HG02970 (cell line): Measurements from ENCODE around the gene ALDH1B1.

Experiments
- ATAC-seq: cut with Tn5 transposase; IDR thresholded peaks from one replicate; pipeline ENCODE4 v1.9.1; 2021; ENCODE audit warnings: mild to moderate bottlenecking, moderate library complexity, moderate number of reproducible peaks; ENCODE audit not compliant: unreplicated experiment, low FRiP score

The ALDH1B1 gene

DNA sequence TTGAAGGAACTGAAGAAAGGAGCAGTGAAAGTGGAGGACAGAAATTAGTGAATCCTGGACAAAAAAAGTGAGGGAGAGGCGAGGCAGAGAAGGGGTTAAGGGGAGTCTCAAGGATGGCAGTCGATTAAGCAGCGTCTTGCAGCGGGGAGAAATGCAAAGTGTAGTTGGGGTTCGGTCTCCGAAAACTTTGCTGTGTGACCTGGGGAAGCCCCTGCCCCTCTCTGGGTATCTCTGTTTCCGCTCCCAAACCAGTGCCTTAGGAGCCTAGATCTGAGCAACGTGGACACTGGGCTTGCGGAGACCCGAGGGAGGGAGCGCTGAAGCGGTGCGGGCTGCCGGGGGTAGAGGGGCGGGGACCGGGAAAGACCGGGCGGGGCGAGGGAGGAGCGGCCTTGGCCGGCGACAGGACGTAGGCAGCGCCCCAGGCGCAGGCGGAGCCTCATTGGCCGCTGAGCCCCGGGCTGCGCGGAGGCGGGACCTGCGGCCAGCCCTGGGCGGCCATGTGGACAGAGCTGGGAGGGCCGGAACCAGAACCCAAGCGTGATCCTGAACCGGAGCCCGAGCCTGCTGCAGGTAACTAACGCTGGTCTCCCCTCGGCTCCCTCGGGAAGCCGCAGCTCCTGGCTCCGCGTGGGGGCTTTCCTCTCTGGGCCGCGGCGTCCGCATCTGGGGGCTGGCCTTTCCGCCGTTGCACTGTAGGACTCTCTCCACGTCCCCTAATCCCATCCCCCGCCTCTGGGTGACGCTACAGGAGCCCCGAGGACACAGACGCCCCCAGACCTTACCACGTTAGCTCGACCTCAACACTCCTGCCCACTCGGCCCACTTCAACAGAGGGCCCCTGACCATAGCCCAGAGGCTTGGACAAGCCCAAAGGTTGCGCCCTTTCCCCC, at the start of gene ALDH1B1:
Gene ALDH1B1, plus strand, starts transcription at position 468 of the 893 bp plus-strand sequence. CDS start 3,047 bp downstream, outside the sequence.
- peak; percentile 85 for ATAC-seq

DNA sequence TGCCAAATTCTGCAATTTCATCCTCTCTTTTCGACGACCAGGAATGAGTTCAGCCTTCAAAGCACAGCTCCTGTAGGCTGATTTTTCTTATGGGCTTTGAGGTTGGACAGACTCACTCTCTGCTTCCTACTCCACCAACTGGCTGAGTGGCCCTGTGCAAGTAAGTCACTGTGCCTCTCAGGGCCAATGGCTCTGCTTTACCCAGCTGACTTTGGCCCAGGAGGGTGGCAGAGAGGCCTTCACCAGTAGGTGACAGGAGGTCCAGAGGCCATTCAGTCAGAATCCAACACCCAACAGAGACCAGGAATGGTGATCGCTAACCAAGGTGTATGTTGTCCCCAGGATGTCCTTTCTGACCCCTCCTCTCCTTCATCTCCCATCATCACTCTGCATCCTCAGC, 49.5 kb upstream of the ALDH1B1 start:
- no peak for ATAC-seq

DNA sequence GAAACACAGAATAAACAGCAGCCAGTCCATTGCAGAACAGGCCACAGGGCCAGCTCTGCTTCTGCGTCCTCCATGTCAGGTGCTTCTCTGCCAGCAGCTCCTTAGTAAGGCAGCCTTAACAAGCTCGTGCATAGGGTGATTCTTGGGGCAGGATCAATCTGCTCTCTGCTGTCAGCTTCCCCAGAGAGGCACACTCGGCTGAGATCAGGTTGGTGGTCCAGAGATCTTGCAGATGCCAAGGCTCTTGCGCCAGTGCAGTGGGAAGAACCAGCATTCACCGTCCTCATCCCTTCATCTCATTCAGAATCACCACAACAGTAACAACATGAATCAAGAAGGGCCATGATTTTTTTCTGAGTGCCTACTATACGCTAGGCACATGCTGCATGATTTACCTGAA, 49.0 kb upstream of the ALDH1B1 start:
- ATAC-seq = no peak

DNA sequence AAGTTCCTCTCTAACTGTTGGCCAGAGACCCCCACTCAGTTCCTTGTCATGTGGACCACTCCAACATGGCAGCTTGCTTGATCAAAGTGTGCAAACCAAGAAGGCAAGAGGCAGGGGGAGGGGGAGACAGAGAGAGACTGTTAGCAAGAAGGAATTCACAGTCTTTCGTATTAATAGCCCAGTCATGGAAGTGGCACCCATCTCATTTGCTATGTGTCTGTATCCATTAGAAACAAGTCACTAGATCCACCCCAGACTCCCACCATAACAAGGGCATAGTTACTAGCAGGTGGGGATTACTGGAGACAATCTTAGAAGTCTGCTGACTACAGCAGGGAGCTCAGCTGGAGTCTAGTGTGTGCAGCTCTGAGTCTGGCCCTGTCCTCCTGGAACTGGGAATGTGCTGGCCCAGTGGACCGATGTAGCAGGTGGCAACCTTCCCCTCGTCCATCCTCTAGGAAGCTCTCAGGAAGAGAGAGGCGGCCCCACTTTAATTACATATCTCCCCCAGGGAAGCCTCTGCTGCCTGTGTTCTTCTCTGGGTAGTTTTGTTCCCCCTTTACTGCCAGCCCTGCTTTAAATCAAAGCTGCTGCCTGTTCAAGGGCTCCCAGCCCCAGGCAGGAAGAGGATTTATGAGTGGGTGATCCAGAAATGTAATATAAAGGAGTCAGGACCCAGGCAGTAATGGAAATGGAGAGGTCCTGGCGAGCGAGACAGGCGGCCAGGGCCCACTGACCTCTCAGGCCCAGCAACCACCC, 47.8 kb upstream of the ALDH1B1 start:
- no peak for ATAC-seq

DNA sequence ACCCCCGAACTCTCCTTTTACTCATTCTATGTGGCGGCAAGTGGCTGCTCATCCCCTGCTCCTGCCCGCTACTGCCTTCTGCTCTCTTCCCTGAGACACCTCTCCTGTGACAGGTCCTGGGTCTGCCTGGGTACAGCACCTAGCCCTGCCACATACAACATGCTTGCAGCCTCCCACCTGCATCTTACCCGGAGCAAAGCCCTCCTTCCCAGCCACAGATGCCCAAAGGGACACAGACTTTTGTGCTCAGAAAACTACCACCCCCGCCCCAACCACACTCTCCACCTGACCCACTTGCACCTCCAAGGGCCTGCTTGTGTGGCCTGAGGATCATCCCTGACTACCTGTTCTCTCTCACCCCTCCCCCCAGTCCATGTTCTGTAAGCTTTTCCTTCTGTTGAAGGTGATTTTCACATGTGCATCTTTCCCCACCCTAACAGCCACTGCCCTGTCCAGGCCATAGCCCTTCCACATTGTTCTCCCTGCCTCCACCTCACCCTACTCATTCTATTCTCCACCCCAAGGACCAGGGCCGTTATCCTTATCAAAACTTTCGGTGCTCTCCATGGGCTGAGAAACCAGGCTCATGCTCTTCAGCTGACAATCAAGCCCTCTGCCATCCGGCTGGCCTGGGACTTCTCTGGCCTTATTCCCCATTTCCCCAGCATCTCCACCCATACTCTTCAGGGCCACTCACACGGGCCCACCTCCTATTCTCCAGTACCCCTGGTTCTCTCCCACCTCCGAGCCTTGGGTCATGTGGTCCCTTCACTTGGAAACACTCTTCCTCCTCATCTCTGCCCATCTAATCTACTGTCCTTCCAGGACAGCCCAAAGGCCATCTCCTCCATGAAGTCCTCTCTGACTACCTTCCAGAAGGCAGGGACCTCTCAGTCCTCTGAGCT, 46.4 kb upstream of the ALDH1B1 start:
- ATAC-seq = no peak

DNA sequence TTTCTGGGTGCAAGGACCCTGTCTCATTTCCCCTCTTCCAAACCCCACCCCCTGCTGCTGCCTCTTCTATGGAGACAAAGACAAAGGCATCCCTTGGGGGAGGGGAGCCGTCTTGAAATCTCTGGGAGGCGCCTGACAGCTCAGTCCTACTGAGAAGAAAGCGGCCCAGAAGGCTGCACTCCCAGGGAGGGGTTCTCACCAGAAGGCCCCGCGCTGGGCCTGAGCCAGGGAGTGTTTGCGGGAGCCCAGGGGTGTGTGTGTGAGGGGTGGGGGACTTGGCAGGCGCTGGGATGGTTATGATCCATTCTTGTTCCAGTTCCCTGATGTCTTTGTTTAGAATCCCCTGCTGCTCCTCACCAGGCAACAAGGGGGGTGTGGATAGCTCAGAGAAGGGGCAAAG, 45.7 kb upstream of the ALDH1B1 start:
- ATAC-seq = no peak

DNA sequence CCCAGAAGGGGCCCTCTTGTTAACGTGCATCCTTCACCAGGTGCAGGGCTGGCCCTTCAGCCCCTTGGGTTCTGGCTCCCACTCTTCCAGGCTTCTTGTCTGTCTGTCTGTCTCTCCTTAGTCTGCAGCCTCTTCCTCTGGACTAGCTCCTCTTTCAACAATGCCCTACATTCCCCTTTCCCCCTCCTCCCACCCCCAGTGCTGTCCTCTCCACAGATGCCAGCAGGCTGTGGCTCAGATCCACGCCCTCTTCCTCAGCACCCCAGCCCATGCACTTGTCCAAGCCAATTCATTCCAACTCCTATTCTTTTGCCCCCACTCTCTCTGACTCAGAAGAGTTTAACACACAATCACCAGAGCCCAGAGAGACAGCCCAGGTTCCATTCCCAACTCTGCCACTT, 45.2 kb upstream of the ALDH1B1 start:
- ATAC-seq = no peak

DNA sequence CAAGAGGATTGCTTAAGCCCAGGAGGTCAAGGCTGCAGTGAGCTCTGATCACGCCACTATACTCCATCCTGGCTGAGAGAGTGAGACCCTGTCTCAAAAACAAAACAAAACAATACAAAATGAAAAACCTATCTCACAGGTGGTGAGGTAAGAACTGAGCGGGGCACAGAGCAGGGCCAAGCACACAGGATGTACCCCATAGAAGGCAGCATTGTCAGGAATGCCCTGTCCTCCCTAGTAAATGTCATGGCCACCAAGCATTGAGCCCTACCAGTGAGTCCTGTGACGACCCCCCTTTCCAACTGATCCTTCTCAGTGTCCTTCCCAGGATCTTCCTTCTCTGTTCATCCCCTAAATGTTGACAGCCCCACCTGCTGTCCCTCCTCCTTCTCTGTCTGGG, 44.6 kb upstream of the ALDH1B1 start:
- no peak for ATAC-seq

DNA sequence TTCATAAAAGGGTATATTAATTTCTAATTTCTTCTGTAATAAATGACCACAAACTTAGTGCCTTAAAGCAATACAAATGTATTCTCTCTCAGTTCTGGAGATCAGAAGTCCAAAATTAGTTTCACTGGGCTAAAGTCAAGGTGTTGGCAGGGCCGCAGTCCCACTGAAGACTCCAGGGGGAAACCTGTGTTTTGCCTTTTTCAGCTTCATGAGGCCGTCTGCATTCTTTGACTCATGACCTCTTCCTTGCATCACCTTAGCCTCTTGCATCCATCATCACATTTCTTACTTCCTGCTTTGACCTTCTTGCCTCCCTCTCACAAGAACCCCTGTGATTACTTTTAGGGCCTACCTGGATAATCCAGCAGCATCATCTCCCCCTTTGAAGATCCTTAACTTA, 42.0 kb upstream of the ALDH1B1 start:
- ATAC-seq = no peak

DNA sequence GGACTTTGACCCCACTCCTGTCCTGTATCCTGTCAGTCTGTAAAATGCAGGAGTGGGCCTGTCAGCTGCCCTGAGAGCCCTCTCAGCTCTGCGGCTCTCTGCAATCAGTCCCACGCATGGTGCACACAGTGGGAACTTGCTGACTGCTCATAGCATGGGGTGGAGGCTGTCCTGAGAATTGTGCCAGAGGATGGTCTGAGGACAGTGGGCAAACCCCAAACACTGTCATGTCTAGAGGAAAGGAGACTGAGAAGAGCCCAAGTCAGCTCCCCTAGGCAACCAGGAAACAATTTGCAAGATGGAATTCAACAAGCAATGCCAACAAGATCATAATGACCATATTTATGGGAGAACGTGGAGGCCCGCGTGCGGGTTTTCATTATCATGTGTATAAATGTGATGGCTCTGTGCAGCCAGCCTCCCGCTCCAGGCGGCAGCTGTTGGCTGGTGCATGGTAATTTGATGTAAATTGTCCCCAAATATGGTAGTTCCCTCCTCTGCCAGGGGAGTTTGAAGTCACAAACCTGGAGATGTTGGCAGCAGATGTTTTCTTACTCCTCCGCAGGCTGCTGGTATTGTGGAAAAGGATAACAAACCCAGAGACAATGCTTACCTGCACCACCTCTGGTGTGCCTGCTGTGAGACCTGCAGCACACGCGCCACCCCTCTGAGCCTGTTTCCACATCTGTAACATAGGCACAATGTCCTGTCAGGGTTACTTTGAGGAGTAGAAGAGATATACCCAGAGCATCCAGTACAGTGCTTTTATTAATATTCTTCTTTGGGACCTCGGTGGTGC, 39.8 kb upstream of the ALDH1B1 start:
- no peak for ATAC-seq

DNA sequence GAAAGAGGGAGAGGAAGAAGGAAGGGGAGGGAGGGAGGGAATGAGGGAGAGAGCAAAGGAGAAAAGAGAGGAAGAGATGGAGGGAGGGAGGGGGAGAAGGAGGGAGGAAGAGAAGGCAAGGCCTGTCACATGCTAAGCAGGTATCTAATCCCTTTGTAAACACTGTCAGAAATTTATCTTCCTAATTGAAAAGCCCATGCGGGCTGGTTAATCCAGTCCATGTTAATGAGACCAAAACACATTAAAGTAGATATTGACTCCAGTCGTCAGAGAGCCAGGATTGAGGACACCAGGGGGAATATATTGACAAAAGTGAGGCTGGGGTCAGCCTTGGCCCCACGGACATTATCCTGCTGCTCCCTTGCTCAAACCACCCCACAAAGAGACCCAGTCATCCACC, 37.4 kb upstream of the ALDH1B1 start:
- no peak for ATAC-seq

DNA sequence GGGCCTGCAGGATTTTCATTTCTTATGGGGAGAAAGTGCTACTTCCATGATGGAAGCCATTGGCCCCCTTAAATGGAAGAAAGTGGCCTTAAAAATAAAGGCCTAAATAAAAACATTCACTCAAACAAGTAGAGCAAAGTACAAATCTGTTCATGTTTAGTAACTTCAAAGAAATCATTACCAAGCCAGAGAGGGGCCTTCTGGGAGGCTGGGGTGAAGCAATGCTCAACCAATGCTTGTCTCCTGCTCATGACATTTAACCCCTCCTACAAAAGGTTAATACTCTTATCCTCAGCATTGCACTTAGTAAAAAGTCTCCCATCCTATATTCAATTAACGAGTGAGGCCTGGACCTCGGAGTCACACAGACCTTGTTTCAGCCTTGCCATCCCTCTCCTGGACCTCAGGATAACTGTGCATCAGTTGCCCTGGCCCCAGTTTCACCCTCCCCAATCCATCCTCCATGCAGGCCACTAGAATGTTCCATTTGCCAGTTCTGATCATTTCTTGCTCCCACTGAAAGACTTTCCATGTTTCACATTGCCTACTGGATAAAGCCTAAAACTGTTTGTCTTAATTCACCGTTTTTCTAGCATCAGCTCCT, 36.9 kb upstream of the ALDH1B1 start:
- ATAC-seq = no peak

DNA sequence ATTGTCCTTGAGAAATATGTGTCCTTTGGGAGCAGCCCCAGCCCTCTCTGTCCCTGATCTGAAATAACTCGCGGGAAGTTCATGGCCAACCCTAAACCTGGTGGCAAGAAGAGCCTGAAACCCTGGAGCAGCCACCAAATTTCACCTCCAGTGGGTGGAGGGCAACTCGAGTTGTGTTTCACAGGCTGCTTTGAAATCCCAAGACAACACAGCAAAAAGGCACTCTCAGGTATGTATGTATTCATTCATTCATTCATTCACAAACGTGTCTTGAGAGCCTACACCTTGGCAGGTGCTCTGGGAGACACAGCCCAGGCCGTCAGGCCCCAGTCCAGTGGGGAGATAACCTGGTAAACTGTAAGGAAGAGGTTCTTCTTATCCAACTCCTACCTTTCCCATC, 35.7 kb upstream of the ALDH1B1 start:
- ATAC-seq = no peak

DNA sequence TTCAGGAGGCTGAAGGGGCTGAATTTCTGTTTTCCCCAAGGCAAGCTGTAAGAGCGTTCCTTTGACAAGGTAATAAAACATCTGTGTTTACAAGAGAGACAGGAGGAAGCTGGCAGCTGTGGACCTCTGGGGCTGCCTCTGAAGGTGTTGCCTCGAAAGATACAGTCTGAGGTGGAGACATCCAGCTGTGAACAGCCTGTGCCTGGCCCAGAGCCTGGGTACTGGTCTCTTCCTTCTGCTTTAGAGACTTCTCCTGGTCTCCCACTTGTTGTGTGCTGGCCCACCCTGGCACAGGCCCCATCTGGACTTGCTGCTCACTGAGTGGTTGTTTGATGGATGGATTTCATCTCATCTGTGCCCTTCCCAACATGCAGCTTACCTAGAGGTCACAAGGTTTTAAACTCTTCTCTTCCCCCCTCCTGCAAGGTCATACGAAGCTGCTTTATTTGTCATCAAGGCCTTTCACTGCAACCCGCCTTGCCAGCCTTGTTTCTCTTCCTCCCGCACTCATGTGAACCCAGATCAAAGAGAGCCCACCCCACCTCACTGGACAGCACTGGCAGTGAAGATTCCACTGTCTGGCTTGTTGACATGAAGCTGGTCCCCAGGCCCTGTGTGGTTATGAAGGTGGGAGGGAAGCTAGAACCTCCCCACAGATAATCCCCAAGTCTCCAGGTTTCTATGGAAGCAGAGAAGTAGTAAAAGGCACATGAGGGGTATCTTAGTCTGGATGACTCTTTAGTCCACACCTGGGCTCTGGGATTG, 35.0 kb upstream of the ALDH1B1 start:
- no peak for ATAC-seq

DNA sequence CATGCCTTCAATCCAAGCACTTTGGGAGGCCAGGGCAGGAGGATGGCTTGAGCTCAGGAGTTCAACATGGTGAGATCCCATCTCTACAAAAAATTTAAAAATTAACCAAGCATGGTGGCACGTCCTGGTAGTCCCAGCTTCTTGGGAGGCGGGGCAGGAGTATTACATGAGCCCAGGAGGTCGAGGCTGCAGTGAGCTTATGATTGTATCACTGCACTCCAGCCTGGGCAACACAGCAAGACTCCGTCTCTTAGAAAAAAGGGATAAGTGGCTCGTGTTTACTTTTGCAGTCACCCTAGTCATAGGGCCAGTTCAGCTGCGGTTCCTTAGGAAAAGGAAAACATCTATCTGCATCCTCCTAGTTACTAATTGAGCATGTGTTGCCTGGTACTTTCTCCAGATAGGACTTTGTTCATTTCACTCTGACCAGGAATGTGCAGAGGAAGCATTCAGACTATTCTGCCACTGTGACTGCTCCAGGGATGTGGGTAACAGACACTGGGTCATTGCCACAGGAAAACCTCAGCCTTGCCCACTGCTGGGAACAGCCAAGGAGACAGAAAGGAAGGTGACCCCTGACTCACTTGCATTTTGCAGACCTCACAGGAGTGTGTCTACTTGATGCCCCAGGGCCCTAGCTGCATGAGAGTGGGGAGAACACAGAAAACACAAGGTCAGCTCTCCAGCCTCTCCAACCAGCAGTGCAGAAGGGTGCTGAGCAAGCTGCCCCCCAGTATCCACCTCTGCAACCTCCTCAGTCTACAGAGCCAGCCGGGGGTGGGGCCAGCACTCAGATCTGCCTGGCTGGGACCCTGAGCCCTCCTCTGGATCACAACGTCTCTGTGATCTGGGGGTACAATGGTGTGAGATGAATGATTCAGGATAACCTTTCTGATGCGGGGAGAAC, 33.9 kb upstream of the ALDH1B1 start:
- no peak for ATAC-seq

DNA sequence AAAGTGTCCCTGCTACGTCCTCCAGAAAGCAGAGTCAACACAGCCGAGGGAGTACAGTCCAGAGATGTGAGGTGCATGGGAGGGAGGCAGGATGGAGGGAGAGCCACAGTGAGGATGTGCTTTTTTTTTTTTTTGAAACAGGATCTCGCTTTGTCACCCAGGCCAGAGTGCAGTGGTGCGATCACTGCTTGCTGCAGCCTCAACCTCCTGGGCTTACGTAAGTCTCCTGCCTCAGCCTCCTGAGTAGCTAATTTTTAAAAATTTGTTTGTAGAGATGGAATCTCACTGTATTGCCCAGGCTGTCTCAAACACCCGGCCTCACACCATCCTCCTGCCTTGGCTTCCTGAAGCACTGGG, 33.2 kb upstream of the ALDH1B1 start:
- ATAC-seq = no peak

DNA sequence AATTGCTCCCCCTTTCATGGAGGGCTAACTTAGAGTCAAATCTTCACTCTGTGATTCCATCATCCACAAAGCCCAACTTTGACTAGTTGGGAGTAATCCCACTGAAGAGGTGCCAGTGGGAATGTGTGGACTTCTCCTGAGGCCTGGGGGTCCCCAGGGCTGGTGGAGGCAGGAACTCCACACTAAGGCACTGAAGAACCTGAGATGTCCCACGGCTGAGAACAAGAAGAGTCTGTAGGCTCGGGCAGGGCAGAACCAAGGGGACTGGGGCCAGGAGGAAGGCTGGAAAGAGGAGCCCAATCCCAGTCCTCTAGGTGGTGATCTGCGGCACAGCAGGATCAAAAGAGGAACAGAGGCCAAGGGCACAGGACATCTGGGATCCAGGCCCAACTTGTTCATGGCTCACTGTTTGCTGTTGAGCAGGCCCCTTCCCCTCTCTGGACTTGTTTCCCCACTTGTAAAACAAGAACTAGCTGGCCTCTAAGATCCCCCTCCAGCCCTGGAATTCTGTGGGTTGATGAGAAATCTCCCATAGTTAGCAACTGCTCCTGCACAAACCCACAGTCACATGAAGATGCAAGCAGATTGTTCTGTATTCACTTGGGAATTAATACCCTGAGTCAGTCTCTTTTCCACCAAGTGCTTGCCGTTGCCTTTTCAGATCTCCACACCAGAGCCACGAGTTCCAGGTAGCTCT, 32.7 kb upstream of the ALDH1B1 start:
- no peak for ATAC-seq
